Uterus (tissue), 4 donors: ENCODE results near the gene CHMP2B. TPM values are rescaled to one million over a fixed set of nuclear protein-coding genes. Genes with fewer than 3 reads are reported as not detected.
A peak's percentile ranks its signal among the peaks of the same experiment; 100 is the strongest.

Source experiments
- DNase-seq, 2 donors: peaks; one replicate each; pipeline ENCODE4 v3.0.0-alpha.2; 2019 to 2020
- H3K27ac ChIP-seq, 2 donors: fragments of 200-600 bp; sonication (generic); 1 replicate in 1 of 2; 2 replicates in 1 of 2; pipeline ENCODE4 v1.5.1; 2016 to 2018
- H3K27me3 ChIP-seq, 2 donors: fragments of 200-600 bp; sonication (generic); one replicate each; pipeline ENCODE4 v1.5.1; 2018 to 2019; ENCODE audit warnings: control low read depth in 1 of 2
- H3K36me3 ChIP-seq, 2 donors: fragments of 200-600 bp; sonication (generic); one replicate each; pipeline ENCODE4 v1.5.1; 2019; ENCODE audit warnings: control low read depth in 1 of 2
- H3K4me1 ChIP-seq, 2 donors: fragments of 200-600 bp; sonication (generic); one replicate each; pipeline ENCODE4 v1.5.1; 2018 to 2019; ENCODE audit warnings: control low read depth in 1 of 2
- H3K4me3 ChIP-seq, 2 donors: fragments of 200-600 bp; sonication (generic); 1 replicate in 1 of 2; 2 replicates in 1 of 2; pipeline ENCODE4 v1.5.1; 2018 to 2019; ENCODE audit warnings: mild to moderate bottlenecking in 1 of 2
- H3K9me3 ChIP-seq, 2 donors: fragments of 200-600 bp; sonication (generic); one replicate each; pipeline ENCODE4 v1.5.1; 2019; ENCODE audit warnings: control low read depth in 1 of 2
- CTCF ChIP-seq, 4 experiments: fragments of 200-600 bp in 2 of 4; fragments of 450-650 bp in 2 of 4; sonication (generic) in 2 of 4; IDR thresholded peaks; one replicate each; pipeline ENCODE4 v1.5.1; 2016 to 2019; ENCODE audit warnings: antibody characterized with exemption in 4 of 4, mild to moderate bottlenecking in 2 of 4, moderate library complexity in 1 of 4
- POLR2A ChIP-seq, 2 donors: fragments of 450-650 bp; IDR thresholded peaks; one replicate each; pipeline ENCODE4 v1.6.1; 2016; ENCODE audit warnings: antibody characterized with exemption in 2 of 2, mild to moderate bottlenecking in 1 of 2, moderate library complexity in 1 of 2
- intact Hi-C: fragments of 100-400 bp; cut with DNase I; formaldehyde crosslinking; loops from one replicate; pipeline ENCODE4 v1.15.1; 2023; ENCODE audit warnings: low total_unique reads
- total RNA-seq, 4 donors: library from RNA; depleted of rRNA in 3 of 4; stranded (reverse); fragments of >200 nt in 3 of 4; gene quantifications; one replicate each; pipeline versions ENCODE4 v1.1.0 to v1.2.4, GENCODE V29; 2014 to 2023
- donor health status: DM: yes; HTN: yes; CAD: no.

Gene CHMP2B
- total RNA-seq, 4 donors from 2014 or later = 12.6 to 59.4 (median 41.6) TPM

GRCh38 chr3:87250009-87250408 is 22.9 kb downstream of the CHMP2B start:
- no peak for TF ChIP-seq CTCF (IDR thresholded peaks at IDR 0.05)
- TF ChIP-seq POLR2A (IDR thresholded peaks at IDR 0.05) = no peak
- DNase-seq = no peak
- intact Hi-C loops = no loop called here
- no peak overlapping the region for H3K4me3 ChIP-seq
- no peaks in the 10 kb centered on the region for H3K4me1 ChIP-seq
- no peaks in the 10 kb centered on the region for H3K36me3 ChIP-seq
- no peaks in the 10 kb centered on the region for H3K27me3 ChIP-seq
- no peaks in the 10 kb centered on the region for H3K9me3 ChIP-seq
- H3K27ac ChIP-seq = no peak overlapping the region

GRCh38 chr3:87260270-87260669 is 33.2 kb downstream of the CHMP2B start:
- DNase-seq = peak in 1 of 2 donors; percentile 13

GRCh38 chr3:87261925-87262324 is 34.8 kb downstream of the CHMP2B start:
- no peaks in the 10 kb centered on the region for H3K9me3 ChIP-seq
- no peaks in the 10 kb centered on the region for H3K27me3 ChIP-seq
- H3K4me1 ChIP-seq = no peaks in the 10 kb centered on the region
- H3K4me3 ChIP-seq = no peak overlapping the region
- no peak overlapping the region for H3K27ac ChIP-seq
- intact Hi-C loops = no loop called here
- no peak for TF ChIP-seq POLR2A (IDR thresholded peaks at IDR 0.05)
- no peak for TF ChIP-seq CTCF (IDR thresholded peaks at IDR 0.05)
- no peaks in the 10 kb centered on the region for H3K36me3 ChIP-seq
- no peak for DNase-seq

More at GRCh38 chr3:87260270-87260669, 33.2 kb downstream of the CHMP2B start:
- Histone ChIP-seq H3K4me1 (no peaks in the 10 kb centered on the region), H3K36me3 (no peaks in the 10 kb centered on the region), H3K4me3 (no peak overlapping the region), H3K27ac (no peak overlapping the region), H3K27me3 (no peaks in the 10 kb centered on the region), H3K9me3 (no peaks in the 10 kb centered on the region)
- intact Hi-C loops = no loop called here
- TF ChIP-seq POLR2A (IDR thresholded peaks at IDR 0.05) (no peak), CTCF (IDR thresholded peaks at IDR 0.05) (peak; percentile 29 to 50 (median 38))

GRCh38 chr3:87267953-87268645 is 41.0 kb downstream of the CHMP2B start:
- Histone ChIP-seq H3K4me3 (no peak overlapping the region), H3K4me1 (no peaks in the 10 kb centered on the region), H3K27me3 (no peaks in the 10 kb centered on the region), H3K36me3 (no peaks in the 10 kb centered on the region), H3K9me3 (no peaks in the 10 kb centered on the region), H3K27ac (no peak overlapping the region)
- TF ChIP-seq CTCF (IDR thresholded peaks at IDR 0.05) (no peak), POLR2A (IDR thresholded peaks at IDR 0.05) (no peak)
- intact Hi-C loops = no loop called here
- DNase-seq = no peak

GRCh38 chr3:87268646-87269211 is 41.6 kb downstream of the CHMP2B start:
- no peak for DNase-seq

More at GRCh38 chr3:87268646-87269211, 41.6 kb downstream of the CHMP2B start:
- Histone ChIP-seq H3K4me3 (no peak overlapping the region), H3K27me3 (no peaks in the 10 kb centered on the region), H3K4me1 (no peaks in the 10 kb centered on the region), H3K27ac (no peak overlapping the region), H3K9me3 (no peaks in the 10 kb centered on the region), H3K36me3 (no peaks in the 10 kb centered on the region)
- intact Hi-C loops = no loop called here
- TF ChIP-seq CTCF (IDR thresholded peaks at IDR 0.05) = no peak
- no peak for TF ChIP-seq POLR2A (IDR thresholded peaks at IDR 0.05)
